Calu3 (cell line): ENCODE data around the gene ETFRF1. TPM values are rescaled to one million over a fixed set of nuclear protein-coding genes. Genes with fewer than 3 reads are reported as not detected.

ENCODE experiments used
- Bru-seq: library from RNA; stranded (reverse); fragments of 400-500 nt; gene quantifications from one replicate; lab custom pipeline; 2021; lab: Mats Ljungman, UMichigan
- BruChase-seq, 2 experiments: library from RNA; stranded (reverse); fragments of 400-500 nt; gene quantifications; one replicate each; lab custom pipeline; 2021; lab: Mats Ljungman, UMichigan
- BruUV-seq: library from RNA; stranded (reverse); fragments of 400-500 nt; replicated peaks from 2 replicates; lab custom pipeline; 2021; lab: Mats Ljungman, UMichigan
- CTCF ChIA-PET: fragments of 300-600 bp; sonication (Branson Sonifier 250); formaldehyde crosslinking; loops from one replicate; lab custom pipeline; 2022; ENCODE audit warnings: antibody characterized with exemption; lab: Charles Lee
- DNase-seq: peaks from one replicate; pipeline ENCODE4 v3.0.0; 2022
- H3K27ac Mint-ChIP-seq: one replicate; pipeline ENCODE4 v1.8.0; 2022; ENCODE audit warnings: mixed read lengths; ENCODE audit not compliant: unreplicated experiment
- H3K27me3 Mint-ChIP-seq: one replicate; pipeline ENCODE4 v1.8.0; 2022; ENCODE audit warnings: mixed read lengths; ENCODE audit not compliant: unreplicated experiment
- H3K36me3 Mint-ChIP-seq: one replicate; pipeline ENCODE4 v1.8.0; 2022; ENCODE audit warnings: mild to moderate bottlenecking, moderate library complexity, mixed read lengths; ENCODE audit not compliant: insufficient read depth, unreplicated experiment
- H3K4me1 Mint-ChIP-seq: one replicate; pipeline ENCODE4 v1.8.0; 2022; ENCODE audit warnings: mild to moderate bottlenecking, low read depth, mixed read lengths; ENCODE audit not compliant: unreplicated experiment
- H3K4me3 Mint-ChIP-seq: one replicate; pipeline ENCODE4 v1.8.0; 2022; ENCODE audit warnings: mild to moderate bottlenecking, low read depth, moderate library complexity, mixed read lengths; ENCODE audit not compliant: unreplicated experiment
- H3K9me3 Mint-ChIP-seq: one replicate; pipeline ENCODE4 v1.8.0; 2022; ENCODE audit warnings: low read depth, mixed read lengths; ENCODE audit not compliant: unreplicated experiment
- CTCF ChIP-seq: fragments of 200-600 bp; IDR thresholded peaks from one replicate; pipeline ENCODE4 v1.8.0; 2022; ENCODE audit warnings: antibody characterized with exemption; ENCODE audit not compliant: unreplicated experiment
- intact Hi-C: fragments of 100-400 bp; cut with micrococcal nuclease; formaldehyde crosslinking; loops from one replicate; pipeline ENCODE4 v1.10.0; 2022; ENCODE audit not compliant: unreplicated experiment
- long read RNA-seq: library from polyadenylated mRNA; stranded (forward); transcript quantifications from one replicate; pipeline ENCODE4 v2.0.0, GENCODE V29; 2022
- total RNA-seq: library from RNA; stranded (reverse); gene quantifications from 2 replicates; pipeline ENCODE4 v1.2.3, GENCODE V29; 2022

Gene ETFRF1
- total RNA-seq (8.6 and 10.5 TPM in 2 replicates), Bru-seq, nascent RNA (percentile 59 among the genes with signal in this experiment), BruChase-seq, experiment 1, labeled RNA remaining after a 6-hour chase (percentile 59 among the genes with signal in this experiment), BruChase-seq, experiment 2, labeled RNA remaining after a 2-hour chase (percentile 51 among the genes with signal in this experiment)
- long read RNA-seq, transcript ETFRF1-201 (3 exons, 1,134 nt) = major isoform, 16 of 26 reads
- long read RNA-seq, partial matches to known transcripts = 1 of 26 reads
- long read RNA-seq, other reads (novel, unspliced or antisense) = 4 of 26 reads

GRCh38 chr12:25195056-25195971 lies at the start of gene ETFRF1, which contains the start of gene DNAI7:
Gene ETFRF1 (plus strand): TSS chr12:25195237. CDS start chr12:25203957, 8,720 bp downstream.
Gene DNAI7 (minus strand): TSS chr12:25195160. CDS start chr12:25195078, 82 bp downstream.
- H3K27ac Mint-ChIP-seq = peak within 1 kb of the TSS; percentile 95
- peak within 1 kb of the TSS; percentile 92 for H3K4me3 Mint-ChIP-seq
- TSS peak; percentile 86 for BruUV-seq
- peak; percentile 99 for DNase-seq
- H3K27me3 Mint-ChIP-seq = no peaks in the 10 kb centered on the region
- H3K9me3 Mint-ChIP-seq = no peaks in the 10 kb centered on the region
- TF ChIP-seq CTCF = no peak
- intact Hi-C loops = no loop called here
- CTCF ChIA-PET = interaction anchor here (1.8 kb wide), 1 partner anchor 40 kb away, joined by 7 read pairs; no protein-coding TSS in a partner anchor
- no peaks in the 10 kb centered on the region for H3K4me1 Mint-ChIP-seq
- peaks cover 24% of the 10 kb centered on the region for H3K36me3 Mint-ChIP-seq

- Mint-ChIP-seq H3K4me1 (no peaks in the 10 kb centered on the region), H3K4me3 (no peak overlapping the region), H3K9me3 (no peaks in the 10 kb centered on the region), H3K27me3 (no peaks in the 10 kb centered on the region), H3K36me3 (no peaks in the 10 kb centered on the region), H3K27ac (no peak overlapping the region)
- TF ChIP-seq CTCF = no peak
- intact Hi-C loops = no loop called here
- BruUV-seq = no TSS peak
- CTCF ChIA-PET = no interaction called here
- DNase-seq = no peak
These were observed 48.4 kb upstream of the ETFRF1 start for GRCh38 chr12:25146686-25147085.

- BruUV-seq = no TSS peak
- intact Hi-C loops = no loop called here
- Mint-ChIP-seq H3K27me3 (no peaks in the 10 kb centered on the region), H3K4me1 (no peaks in the 10 kb centered on the region), H3K9me3 (no peaks in the 10 kb centered on the region), H3K4me3 (no peak overlapping the region), H3K27ac (no peak overlapping the region), H3K36me3 (no peaks in the 10 kb centered on the region)
- CTCF ChIA-PET = interaction anchor here (0.9 kb wide), 1 partner anchor 236 kb away, joined by 3 read pairs; no protein-coding TSS in a partner anchor
- DNase-seq = peak; percentile 7
- TF ChIP-seq CTCF = no peak
These were observed 43.6 kb upstream of the ETFRF1 start for GRCh38 chr12:25151476-25151875.

- no peak for TF ChIP-seq CTCF
- intact Hi-C loops = no loop called here
- H3K9me3 Mint-ChIP-seq = no peaks in the 10 kb centered on the region
- BruUV-seq = no TSS peak
- no peaks in the 10 kb centered on the region for H3K4me1 Mint-ChIP-seq
- no peak overlapping the region for H3K27ac Mint-ChIP-seq
- H3K4me3 Mint-ChIP-seq = no peak overlapping the region
- no peak for DNase-seq
- H3K27me3 Mint-ChIP-seq = no peaks in the 10 kb centered on the region
- CTCF ChIA-PET = no interaction called here
- H3K36me3 Mint-ChIP-seq = no peaks in the 10 kb centered on the region
These were observed 43.0 kb upstream of the ETFRF1 start for GRCh38 chr12:25152055-25152454.
